A204.1 (cell line): Measurements from ENCODE around the gene CALR3.
"Not testable (repeated sequence)": the region's sequence is repeated elsewhere in the genome, so short reads cannot be mapped to it uniquely, and the experiment has no call there.

Source experiments
- FAIRE-seq: peaks from 2 replicates; lab custom pipeline; 2012; peaks lifted over from hg19 to GRCh38; lab: Jason Lieb, UNC

The CALR3 gene

DNA sequence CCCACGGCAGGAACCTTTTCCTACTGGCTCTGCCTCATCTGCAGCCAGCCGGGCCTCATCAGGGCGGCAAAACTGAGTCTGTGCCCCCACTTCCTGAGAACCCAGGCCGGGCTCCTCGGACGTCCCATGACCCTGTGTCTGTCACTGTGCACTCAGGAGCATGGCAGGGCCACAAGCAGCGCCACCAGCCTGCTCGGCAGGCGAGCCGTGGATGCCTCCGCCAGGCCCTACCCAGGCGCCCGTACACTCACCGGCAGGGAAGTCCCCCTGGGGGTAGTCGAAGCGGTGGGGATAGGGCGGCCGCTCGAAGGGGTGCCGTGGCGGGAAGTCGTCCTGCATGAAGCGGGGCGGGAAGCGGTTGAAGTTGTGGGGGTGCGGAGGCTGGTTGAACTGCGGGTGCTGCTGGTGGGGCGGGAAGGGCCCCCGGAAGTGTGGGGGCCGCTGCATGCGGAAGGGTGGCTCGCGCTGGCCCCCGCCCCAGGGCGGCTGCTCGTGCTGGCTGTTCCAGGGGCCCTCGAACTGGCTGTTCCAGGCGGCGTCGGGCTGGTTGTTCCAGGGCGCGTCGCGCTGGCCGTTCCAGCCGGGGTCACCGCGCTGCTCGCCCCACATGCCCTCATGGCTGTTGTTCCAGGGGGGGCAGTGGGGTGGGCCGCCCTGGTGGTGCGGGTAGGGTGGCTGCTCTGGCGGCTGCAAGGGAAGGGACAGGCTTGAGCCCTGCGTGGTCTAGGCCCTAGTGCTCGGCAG, 29.2 kb upstream of the CALR3 start:
- no peak for FAIRE-seq

DNA sequence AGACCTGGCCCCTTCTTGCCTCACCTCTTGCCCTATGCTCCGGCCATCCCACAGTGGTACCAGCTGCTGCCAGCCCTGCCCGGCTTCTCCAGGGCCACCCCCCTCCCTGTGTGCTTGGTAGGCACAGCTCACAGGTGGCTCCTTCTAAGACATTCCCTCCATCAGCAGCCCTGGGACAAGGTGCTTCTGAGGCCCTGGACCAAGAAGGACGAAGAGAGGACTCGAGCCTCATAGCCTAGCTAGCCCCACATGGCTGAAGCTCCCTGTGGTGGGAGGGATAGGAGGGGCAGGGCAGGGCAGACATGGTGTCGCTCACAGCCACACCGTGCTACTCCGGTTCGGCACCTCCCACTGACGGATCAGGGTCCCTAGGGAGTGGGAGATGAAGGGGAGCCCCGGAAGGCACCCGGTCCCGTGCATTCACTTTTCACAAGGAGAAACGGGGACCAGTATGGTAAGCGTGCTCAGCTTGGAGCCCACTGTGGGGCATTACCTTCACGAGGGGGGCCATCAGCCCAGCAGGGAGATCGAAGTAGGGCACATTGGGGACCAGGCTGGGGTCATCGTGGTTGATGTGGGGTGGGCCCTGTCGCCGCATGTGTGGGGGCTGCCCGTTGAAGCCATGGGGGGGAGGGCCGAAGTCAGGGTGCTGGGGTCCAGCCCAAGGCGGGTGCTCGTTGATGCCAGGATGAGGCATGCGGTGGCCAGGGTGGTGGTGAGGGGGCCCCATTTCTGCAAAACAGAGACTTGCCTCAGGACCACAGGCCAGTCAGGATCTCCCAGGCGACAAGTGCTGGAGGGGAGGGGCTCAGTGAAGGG, 26.8 kb upstream of the CALR3 start:
- no peak for FAIRE-seq

DNA sequence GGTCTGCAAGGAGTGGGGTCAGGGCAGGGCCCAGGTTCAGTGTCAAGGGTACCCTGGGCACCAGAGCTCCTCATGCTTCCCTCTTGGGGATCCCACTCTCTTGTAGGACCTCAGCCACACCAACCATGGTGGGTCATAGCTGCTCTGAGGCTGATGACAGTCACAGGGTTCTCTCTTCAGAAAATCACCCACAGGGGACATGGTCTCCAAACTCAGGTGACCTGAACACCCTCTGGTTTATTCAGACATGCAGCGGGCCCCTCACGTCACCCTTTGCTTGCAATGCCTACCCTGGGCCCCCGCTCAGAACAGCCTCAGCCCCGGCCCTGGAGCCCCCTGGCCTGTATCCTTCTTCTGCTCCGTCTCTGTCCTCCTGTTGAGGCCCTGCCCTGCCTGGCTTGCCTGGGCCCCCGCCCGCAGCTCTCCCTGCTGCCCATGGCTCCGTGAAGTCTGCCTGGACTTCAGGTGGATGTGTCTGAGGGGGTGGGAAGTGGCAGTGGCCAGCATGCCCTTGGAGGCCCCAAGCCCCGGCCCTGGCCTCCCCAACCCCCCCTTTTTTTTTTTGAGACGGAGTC, 25.8 kb upstream of the CALR3 start:
- no peak for FAIRE-seq

DNA sequence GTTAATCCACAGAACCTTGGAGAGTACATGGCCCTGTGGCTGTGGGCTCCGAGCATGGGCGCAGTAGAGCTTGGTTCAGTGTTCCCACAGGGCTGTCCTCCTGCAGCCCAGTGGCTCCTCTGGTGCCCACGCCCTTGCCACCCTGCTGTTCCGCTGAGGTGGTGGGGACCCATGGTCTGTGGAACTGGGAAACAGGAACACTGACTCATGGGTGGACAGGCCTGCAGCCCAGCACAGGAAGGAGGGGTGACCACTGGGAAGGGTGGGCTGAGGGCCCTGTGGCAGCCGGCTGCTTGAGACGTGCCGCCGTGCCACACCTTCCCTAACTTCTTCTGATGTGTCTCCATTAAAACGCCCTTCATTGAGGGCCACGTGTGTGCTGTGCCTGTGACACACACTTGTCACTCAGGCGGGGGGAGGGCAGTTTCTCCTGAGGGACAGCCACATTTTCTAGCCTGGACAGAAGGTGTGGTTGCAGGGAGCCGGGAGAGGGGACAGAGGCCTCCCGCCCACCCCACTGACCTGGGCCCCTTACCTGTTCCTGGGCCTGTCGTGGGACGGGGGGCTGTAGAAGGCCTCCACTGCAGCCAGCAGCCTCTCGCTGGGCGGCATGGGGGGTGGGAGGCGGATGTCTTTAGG, 25.1 kb upstream of the CALR3 start:
- no peak for FAIRE-seq

DNA sequence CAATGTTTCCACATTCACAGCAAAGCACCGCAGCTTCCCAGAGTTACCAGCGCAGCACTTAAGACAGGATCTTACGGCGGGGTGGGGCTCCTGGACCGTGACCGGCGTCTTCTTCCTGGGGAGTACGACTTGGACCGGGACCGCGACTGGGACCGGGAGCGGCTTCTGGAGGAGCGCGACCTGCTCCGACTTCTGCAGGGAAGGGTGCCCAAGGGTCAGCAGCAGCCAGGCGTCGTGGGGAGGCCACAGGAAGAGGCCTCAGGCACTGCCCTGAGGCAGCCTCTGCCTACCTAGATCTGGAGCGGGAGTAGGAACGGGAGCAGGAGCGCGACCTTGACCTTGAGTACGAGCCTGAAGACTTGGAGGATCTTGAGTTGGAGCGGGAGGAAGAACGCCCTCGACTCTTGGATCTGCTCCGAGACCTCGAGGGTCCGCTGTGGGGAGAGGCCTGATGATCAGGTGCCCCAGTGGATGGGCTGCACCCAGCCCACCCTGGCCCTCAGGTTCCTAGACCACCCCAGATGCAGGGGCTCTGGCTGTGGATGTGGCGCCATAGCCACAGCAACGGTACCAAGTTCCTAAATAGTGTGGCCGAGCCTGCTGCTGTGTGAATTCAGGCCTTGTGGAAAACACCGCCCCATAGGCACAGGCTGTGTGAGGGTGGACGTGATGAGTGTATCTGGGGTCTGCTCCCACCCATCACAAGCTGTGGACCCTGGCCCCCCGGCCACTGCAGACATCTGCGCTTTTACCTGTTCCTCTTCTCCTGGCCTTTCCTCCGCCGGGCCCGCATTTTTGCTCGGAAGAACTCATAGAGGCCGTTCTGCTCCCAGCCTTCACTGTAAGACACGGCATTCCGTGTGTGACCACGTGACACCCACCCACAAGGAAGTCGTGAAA, 24.4 kb upstream of the CALR3 start:
- no peak for FAIRE-seq

DNA sequence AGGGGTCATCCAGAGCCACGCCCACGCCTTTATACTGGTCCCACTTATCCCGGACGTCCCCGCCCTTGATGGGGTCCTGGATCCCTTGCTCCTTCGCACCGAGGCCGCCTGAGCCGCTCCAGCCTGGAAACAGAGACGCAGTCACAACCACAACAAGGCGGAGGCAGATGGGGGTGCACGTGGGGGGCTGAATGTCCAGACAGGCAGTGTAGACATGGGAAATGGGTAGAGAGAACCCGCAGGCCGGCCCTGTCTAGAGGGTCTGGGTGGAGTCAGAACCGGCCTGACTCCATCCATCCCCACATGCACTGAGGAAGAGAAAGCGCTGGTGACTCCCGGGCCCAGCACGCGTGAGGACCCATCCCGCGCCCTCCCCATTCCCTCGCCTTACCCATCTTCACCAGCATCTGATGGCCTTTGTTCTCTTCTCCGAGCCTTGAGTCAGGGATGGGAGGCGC, 23.3 kb upstream of the CALR3 start:
- no peak for FAIRE-seq

DNA sequence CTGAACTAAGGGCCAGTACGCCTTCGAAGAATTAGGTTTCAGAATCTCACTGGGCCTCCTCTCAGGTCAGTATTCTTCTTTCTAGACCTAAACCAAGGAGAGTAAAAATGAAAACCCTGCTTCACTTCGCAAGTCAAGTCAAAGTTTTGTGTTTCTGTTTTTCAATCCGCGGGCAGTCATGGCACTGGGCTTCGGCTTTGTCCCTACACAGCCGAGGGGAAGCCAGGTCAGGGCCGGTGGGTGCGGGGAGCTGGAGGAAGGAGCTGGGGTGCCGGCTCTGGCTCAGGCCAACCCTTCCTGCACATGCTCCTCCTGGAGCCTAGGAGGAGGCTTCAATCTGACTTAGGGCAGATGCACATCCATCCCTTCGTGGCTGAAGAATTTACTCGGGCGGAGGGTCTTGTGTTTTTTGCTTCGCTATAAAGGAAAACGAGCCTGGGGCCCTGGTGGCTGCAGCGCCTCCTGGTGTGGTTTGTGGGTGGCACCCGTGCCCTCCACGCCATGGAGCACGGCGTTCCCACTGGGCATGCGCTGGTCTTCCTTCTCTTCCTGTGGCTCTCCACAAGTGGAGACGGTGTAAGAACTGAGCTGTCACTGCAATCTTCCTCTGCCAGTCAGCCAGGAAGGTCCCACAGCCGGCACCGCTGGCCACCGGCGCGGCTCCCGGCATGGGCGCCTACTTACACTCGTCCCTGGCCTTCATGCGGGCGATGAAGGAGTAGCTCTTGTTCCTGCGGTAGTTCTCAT, 22.7 kb upstream of the CALR3 start:
- no peak for FAIRE-seq

DNA sequence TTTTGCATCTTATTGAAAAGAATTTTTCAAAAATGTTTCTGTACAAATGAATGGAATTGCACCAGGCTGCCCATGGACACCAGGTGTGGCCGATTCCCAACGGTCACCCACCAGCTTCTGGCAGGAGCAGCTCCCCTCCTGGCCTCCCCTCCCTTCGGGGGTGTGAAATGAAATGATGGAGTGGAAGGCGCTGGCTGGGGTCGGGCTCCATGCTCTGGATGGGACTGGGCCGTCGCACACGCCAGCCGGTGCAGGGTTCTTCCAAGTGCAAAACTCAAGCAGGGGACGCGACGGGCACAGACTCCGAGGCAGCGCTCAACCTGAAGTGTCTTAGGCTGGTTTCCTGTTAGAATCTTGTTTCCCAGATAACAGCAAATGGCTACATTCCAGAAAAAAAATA, 22.1 kb upstream of the CALR3 start:
- no peak for FAIRE-seq

DNA sequence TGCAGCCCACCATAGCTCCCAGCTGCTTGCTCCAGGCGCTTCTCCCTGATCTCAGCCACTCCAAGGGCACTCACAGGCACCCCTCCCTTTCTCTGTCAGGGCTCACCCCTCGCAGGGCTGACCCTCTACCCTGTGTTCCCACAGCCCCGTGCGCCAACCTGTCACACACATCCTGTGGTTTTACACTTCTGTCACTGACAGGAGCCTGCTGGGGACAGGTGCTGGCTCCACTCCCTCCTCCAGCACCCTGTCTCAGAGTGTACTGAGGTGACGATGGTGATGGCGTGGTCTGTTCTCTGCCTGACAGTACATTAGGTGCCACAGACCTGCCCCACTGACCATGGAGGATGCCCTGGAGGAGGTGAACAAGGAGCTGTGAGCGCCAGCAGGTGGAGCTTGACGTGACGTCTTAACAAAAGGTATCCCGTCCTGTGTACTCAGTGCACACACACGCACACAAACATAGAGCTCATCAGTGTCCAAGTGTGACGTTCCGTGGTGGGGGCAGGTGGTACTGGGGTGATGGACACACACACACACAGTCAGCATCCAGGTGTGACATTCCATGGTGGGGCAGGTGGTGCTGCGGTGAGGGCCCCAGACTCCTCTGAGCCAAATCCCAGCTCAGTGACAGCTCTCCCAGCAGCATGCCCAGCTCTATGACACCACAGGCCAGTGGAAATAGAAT, 21.1 kb upstream of the CALR3 start:
- no peak for FAIRE-seq

DNA sequence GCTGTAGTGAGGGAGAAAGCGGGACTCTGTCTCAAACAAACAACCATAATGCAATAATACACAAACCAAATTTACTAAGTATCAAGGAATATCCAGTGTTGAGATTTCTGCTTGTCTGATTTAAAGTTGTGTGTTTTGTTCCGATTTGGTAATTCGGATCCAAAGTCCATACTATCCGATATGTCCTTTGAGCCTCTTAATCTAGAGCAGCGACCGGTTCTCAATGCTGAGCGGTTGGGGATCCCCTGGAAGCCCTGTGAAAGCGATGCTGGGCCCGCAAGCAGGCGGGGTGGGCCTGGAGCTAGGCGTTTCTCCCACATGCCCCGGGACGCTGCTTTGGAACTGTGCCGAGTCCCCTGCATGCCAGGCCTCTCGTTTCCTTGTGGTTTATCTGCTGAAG, 20.4 kb upstream of the CALR3 start:
- no peak for FAIRE-seq

DNA sequence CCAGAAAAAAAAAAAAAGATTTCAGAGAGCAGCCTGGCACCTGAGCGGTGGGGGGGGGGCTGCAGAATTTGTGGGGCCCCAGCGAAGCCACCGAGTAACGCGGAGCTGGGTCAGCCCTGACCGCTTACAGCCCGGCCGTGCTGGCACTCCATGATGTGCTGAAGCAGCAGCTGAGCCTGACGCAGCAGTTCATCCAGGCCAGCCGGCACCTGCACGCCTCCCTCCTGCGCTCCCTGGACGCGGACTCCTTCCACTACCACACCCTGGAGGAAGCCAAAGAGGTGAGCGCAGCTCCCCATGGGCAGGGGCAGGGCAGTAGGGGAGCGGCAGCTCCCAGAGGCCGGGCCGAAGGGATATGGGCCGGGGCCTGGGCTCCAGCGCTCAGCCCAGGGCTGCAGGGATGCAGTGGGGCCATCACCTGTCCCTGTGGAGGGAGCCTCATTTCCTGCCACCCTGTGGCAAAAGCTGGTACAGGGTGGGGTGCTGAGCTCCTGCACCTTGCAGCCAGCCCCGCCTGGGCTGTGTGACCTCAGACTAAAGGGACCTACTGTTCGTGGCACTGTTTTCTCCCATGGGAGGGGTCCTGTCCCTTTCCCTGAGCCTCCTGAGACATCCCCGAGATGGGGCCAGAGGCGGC, 18.5 kb upstream of the CALR3 start:
- no peak for FAIRE-seq

DNA sequence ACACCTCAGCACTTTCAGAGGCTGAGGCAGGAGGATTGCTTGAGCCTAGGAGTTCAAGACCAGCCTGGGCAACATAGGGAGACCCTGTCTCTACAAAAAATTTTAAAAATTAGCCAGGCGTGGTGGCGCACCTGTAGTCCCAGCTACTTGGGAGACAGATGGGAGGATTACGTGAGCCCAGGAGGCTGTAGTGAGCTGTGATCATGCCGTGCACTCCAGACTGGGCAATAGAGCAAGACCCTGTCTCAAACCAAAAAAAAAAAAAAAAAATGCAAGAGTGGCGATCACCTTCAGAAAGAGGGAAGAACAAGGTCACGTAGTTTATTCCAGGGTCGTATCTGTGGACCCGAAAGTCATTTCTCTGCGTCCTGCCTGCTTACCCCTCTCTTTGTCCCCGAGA, 16.6 kb upstream of the CALR3 start:
- FAIRE-seq = not testable (repeated sequence)

DNA sequence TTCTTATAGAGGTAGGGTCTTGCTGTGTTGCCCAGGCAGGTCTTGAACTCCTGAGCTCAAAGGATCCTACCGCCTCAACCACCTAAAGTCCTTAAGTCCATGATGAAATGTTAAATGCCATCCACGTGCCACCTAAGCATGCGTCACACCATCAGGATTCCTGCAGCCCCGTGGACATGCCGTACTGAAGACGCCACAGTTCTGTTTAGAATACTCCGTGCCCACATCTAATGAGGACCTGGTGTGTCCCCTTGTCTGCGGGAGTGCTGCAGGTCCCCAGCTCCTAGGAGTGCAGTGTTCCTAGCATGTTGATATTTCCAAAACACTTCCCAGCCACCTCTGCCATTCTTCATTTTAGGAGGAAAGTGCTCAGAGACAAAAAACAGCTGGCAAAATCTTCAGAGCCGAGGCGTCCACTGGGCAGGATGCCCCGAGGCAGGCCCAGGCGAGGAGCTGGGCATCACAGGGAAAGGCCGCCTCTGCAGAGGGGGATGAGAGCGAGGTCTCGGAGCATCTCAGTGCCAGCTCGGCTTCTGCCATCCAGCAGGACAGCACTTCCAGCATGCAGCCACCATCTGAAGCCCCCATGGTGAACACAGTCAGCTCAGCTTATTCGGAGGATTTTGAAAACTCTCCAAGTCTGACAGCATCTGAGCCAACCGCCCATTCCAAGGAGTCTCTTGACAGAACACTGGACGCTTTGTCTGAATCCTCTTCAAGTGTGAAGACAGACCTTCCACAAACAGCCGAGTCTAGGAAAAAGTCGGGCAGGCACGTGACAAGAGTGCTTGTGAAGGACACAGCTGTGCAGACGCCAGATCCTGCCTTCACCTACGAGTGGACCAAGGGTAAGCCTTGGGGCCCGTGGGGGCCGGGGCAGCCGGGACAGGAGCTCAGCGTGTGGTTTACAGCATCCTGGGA, 13.4 kb upstream of the CALR3 start:
- no peak for FAIRE-seq

DNA sequence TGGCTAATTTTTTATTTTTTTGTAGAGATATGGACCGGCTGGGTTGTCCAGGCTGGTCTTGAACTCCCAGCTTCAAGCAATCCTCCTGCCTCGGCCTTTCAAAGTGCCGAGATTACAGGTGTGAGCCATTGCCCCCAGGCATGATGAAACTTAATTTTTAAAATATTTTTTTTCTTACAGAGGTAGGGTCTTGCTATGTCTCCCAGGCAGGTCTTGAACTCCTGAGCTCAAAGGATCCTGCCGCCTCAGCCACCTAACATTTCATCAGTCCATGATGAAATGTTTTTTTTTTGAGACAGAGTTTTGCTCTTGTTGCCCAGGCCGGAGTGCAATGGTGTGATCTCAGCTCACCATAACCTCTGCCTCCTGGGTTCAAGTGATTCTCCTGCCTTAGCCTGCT, 12.6 kb upstream of the CALR3 start:
- FAIRE-seq = no peak

DNA sequence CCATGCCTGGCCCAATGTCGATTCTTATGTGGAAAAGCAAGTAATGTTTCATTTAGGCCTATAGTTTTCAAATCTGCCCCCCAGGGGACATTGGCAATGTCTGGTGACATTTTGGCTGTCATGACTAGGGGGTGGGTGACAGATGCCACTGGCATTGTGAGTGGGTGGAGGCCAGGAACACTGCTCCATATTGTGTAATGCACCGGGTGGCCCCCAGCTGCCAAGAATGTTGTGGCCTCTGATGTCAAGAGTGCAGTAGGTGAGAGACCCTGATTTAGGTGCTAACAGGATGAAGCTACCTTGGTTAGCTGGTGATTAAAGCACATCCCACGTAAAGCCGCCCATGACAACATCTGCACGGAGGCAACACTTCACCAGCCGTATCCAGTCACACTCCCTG, 11.0 kb upstream of the CALR3 start:
- FAIRE-seq = no peak

DNA sequence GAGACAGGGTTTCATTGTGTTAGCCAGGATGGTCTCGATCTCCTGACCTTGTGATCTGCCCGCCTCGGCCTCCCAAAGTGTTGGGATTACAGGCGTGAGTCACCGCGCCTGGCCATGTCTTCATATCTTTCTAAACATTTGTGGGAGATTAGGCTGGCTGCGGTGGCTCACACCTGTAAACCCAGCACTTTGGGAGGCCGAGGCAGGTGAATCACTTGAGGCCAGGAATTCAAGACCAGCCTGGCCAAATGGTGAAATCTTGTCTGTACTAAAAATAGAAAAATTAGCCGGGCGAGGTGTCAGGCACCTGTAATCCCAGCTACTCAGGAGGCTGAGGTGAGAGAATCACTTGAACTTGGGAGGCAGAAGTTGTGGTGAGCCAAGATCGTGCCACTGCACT, 10.2 kb upstream of the CALR3 start:
- FAIRE-seq = not testable (repeated sequence)

DNA sequence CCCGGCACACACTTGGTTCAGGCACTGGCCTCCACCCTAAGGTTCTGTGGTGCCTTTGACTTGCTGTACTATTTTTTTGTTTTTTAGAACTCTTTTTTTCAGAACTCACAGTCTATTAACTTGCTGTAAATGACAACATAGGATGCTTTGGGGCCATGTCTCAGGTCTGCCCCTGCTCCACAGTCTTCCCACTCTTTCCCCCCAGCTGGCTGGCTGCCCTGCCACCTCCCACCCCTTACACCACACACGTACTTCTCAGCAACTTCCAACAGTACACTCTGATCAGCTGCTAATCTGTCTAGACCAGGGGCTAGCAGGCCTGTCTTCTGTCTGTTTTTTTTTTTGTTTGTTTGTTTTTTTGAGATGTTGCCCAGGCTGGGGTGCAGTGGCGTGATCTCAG, 8.3 kb upstream of the CALR3 start:
- FAIRE-seq = no peak

DNA sequence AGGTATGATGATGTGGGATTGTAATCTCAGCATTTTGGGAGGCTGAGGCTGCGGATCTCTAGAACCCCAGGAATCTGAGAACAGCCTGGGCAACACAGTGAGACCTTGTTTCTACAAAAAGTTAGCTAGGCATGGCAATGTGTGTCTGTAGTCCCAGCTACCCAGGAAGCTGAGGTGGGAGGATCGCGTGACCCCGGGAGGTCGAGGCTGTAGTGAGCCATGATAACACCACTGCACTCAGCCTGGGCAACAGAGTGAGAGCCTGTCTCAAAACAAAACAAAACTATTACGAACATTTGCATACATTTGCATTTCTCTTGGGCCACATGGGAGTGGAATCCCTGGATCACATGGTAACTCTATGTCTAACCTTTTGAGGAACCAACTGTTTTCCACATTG, 1.9 kb upstream of the CALR3 start:
- no peak for FAIRE-seq

DNA sequence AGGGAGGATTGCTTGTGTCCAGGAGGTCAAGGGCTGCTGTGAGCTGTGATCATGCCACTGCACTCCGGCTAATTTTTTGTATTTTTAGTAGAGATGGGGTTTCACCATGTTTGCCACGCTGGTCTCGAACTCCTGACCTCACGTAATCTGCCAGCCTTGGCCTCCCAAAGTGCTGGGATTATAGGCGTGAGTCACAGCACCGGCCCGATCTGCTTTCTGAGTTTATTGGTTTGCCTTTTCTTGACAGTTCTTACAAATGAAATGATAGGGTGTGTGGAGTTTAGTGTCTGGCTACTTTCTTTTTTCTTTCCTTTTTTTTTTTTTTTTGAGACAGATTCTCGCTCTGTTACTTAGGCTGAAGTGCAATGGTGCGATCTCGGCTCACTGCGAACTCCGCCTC, 1.1 kb upstream of the CALR3 start:
- no peak for FAIRE-seq
